AG10803 (cell line): ENCODE data around the gene SPRED3.
A peak's percentile ranks its signal among the peaks of the same experiment; 100 is the strongest.
"Not testable (repeated sequence)": the region's sequence is repeated elsewhere in the genome, so short reads cannot be mapped to it uniquely, and the experiment has no call there.

ENCODE experiments used
- DNase-seq: peaks from one replicate; pipeline ENCODE4 v3.0.0; 2010; ENCODE audit warnings: low read depth
- H3K4me3 ChIP-seq: 2 replicates; pipeline ENCODE4 v1.5.1; 2011; ENCODE audit warnings: mild to moderate bottlenecking, low read length, control low read depth
- CTCF ChIP-seq: conservative IDR thresholded peaks from 2 replicates; pipeline ENCODE4 v1.5.1; 2011; ENCODE audit warnings: mild to moderate bottlenecking, low read length, control low read depth, inconsistent platforms

Gene SPRED3

GRCh38 chr19:38362076-38362945 is 26.2 kb upstream of the SPRED3 start:
- H3K4me3 ChIP-seq = peak overlapping the region; percentile 66
- DNase-seq = peak; percentile 58
- TF ChIP-seq CTCF = no peak

- peak overlapping the region; percentile 66 for H3K4me3 ChIP-seq
- DNase-seq = not testable (repeated sequence)
Measured at GRCh38 chr19:38362946-38363688, 25.4 kb upstream of the SPRED3 start.

- DNase-seq = no peak
- no peak overlapping the region for H3K4me3 ChIP-seq
- no peak for TF ChIP-seq CTCF
Measured at GRCh38 chr19:38367041-38367440, 21.5 kb upstream of the SPRED3 start.

- no peak for TF ChIP-seq CTCF
- no peak for DNase-seq
- H3K4me3 ChIP-seq = no peak overlapping the region
Measured at GRCh38 chr19:38369584-38369983, 18.9 kb upstream of the SPRED3 start.

GRCh38 chr19:38370299-38370698 is 18.2 kb upstream of the SPRED3 start:
- no peak for DNase-seq
- no peak for TF ChIP-seq CTCF
- H3K4me3 ChIP-seq = no peak overlapping the region

- H3K4me3 ChIP-seq = no peak overlapping the region
- no peak for TF ChIP-seq CTCF
- DNase-seq = no peak
Measured at GRCh38 chr19:38371081-38371480, 17.4 kb upstream of the SPRED3 start.

- no peak for DNase-seq
- no peak for TF ChIP-seq CTCF
- H3K4me3 ChIP-seq = peak overlapping the region; percentile 62
Measured at GRCh38 chr19:38373907-38374331, 14.6 kb upstream of the SPRED3 start.
